Urinary bladder (tissue), 4 donors: ENCODE measurements around the gene SULT1C2. TPM values are rescaled to one million over a fixed set of nuclear protein-coding genes. Genes with fewer than 3 reads are reported as not detected.
A peak's percentile ranks its signal among the peaks of the same experiment; 100 is the strongest.

Experiments used
- DNase-seq: peaks from one replicate; pipeline ENCODE4 v3.0.0-alpha.2; 2015; ENCODE audit errors: extremely low spot score
- H3K27ac ChIP-seq: one replicate; pipeline ENCODE4 v1.5.1; 2013; ENCODE audit warnings: low read depth, mild to moderate bottlenecking, moderate library complexity
- H3K36me3 ChIP-seq: one replicate; pipeline ENCODE4 v1.6.1; 2013; ENCODE audit warnings: mild to moderate bottlenecking, moderate library complexity; ENCODE audit not compliant: insufficient read depth
- H3K4me1 ChIP-seq: one replicate; pipeline ENCODE4 v1.6.1; 2013; ENCODE audit warnings: mild to moderate bottlenecking, moderate library complexity; ENCODE audit not compliant: insufficient read depth
- H3K4me3 ChIP-seq: one replicate; pipeline ENCODE4 v1.5.1; 2013; ENCODE audit warnings: low read depth, low read length
- WGBS: extraction: QIAGEN DNeasy Blood & Tissue Kit; methylation state at CpG from one replicate; pipeline ENCODE4 v1.1.7; 2013; 5-methylcytosine and 5-hydroxymethylcytosine counted together
- polyA plus RNA-seq: library from polyadenylated mRNA; stranded (reverse); fragments of 200-250 nt; gene quantifications from one replicate; pipeline ENCODE4 v1.2.3, GENCODE V29; 2013
- total RNA-seq: library from RNA; depleted of rRNA; stranded (reverse); fragments of >200 nt; gene quantifications from one replicate; pipeline ENCODE4 v1.2.3, GENCODE V29; 2014
- donor health status: healthy with polysubstance abuse.
- donor health status: healthy.

SULT1C2 gene
- total RNA-seq (3.3 TPM), polyA plus RNA-seq (0.15 TPM)

GRCh38 chr2:108288534-108289106 is at the start of gene SULT1C2:
SULT1C2 (plus strand) TSS chr2:108288895; CDS start chr2:108293668, 4,773 bp downstream.
- Histone ChIP-seq H3K36me3 (no peaks in the 10 kb centered on the region), H3K4me3 (no peak within 1 kb of the TSS), H3K4me1 (no peaks in the 10 kb centered on the region), H3K27ac (no peak within 1 kb of the TSS)
- no peak for DNase-seq
- WGBS = 39% methylated on average over 7 of the region's 7 CpGs

GRCh38 chr2:108239786-108240185 is 48.9 kb upstream of the SULT1C2 start, which contains the start of gene SULT1C3:
SULT1C3 (plus strand) TSS chr2:108239968; CDS start chr2:108247195, 7,227 bp downstream.
- no peak within 1 kb of the TSS for H3K27ac ChIP-seq
- no peak within 1 kb of the TSS for H3K4me3 ChIP-seq
- peaks cover 1% of the 10 kb centered on the region for H3K4me1 ChIP-seq
- H3K36me3 ChIP-seq = no peaks in the 10 kb centered on the region
- WGBS = 82% methylated on average over 2 of the region's 2 CpGs
- DNase-seq = no peak

- H3K4me1 ChIP-seq = peaks cover 1% of the 10 kb centered on the region
- no peaks in the 10 kb centered on the region for H3K36me3 ChIP-seq
- no peak overlapping the region for H3K4me3 ChIP-seq
- no peak for DNase-seq
- WGBS = 95% methylated on average over 5 of the region's 5 CpGs
- H3K27ac ChIP-seq = no peak overlapping the region
Observed at GRCh38 chr2:108240966-108241365, 47.7 kb upstream of the SULT1C2 start.

- H3K4me1 ChIP-seq = peaks cover 1% of the 10 kb centered on the region
- no peak overlapping the region for H3K27ac ChIP-seq
- H3K4me3 ChIP-seq = no peak overlapping the region
- DNase-seq = no peak
- H3K36me3 ChIP-seq = no peaks in the 10 kb centered on the region
- WGBS = 75% methylated on average over 1 of the region's 1 CpG
Observed at GRCh38 chr2:108243566-108243965, 45.1 kb upstream of the SULT1C2 start.

- no peaks in the 10 kb centered on the region for H3K36me3 ChIP-seq
- no peak for DNase-seq
- H3K27ac ChIP-seq = no peak overlapping the region
- H3K4me3 ChIP-seq = no peak overlapping the region
- 86% methylated on average over 2 of the region's 2 CpGs for WGBS
- H3K4me1 ChIP-seq = peaks cover 1% of the 10 kb centered on the region
Observed at GRCh38 chr2:108244667-108245414, 43.9 kb upstream of the SULT1C2 start.

GRCh38 chr2:108253106-108253505 is 35.6 kb upstream of the SULT1C2 start:
- WGBS = 6% methylated on average over 1 of the region's 1 CpG
- no peak for DNase-seq
- no peaks in the 10 kb centered on the region for H3K36me3 ChIP-seq
- no peaks in the 10 kb centered on the region for H3K4me1 ChIP-seq
- no peak overlapping the region for H3K4me3 ChIP-seq
- no peak overlapping the region for H3K27ac ChIP-seq

GRCh38 chr2:108257757-108258331 is 30.9 kb upstream of the SULT1C2 start:
- Histone ChIP-seq H3K27ac (no peak overlapping the region), H3K4me1 (no peaks in the 10 kb centered on the region), H3K36me3 (no peaks in the 10 kb centered on the region), H3K4me3 (no peak overlapping the region)
- 64% methylated on average over 3 of the region's 3 CpGs for WGBS
- no peak for DNase-seq

- 80% methylated on average over 1 of the region's 1 CpG for WGBS
- no peak overlapping the region for H3K27ac ChIP-seq
Observed at GRCh38 chr2:108260773-108261172, 27.9 kb upstream of the SULT1C2 start.

GRCh38 chr2:108262036-108262435 is 26.7 kb upstream of the SULT1C2 start:
- DNase-seq = no peak
- Histone ChIP-seq H3K27ac (no peak overlapping the region), H3K36me3 (no peaks in the 10 kb centered on the region), H3K4me3 (no peak overlapping the region), H3K4me1 (no peaks in the 10 kb centered on the region)
- WGBS = 90% methylated on average over 1 of the region's 1 CpG

More at GRCh38 chr2:108260773-108261172, 27.9 kb upstream of the SULT1C2 start:
- no peaks in the 10 kb centered on the region for H3K4me1 ChIP-seq
- no peak overlapping the region for H3K4me3 ChIP-seq
- H3K36me3 ChIP-seq = no peaks in the 10 kb centered on the region
- DNase-seq = no peak

- Histone ChIP-seq H3K36me3 (no peaks in the 10 kb centered on the region), H3K4me1 (no peaks in the 10 kb centered on the region), H3K4me3 (no peak overlapping the region), H3K27ac (no peak overlapping the region)
- DNase-seq = no peak
Observed at GRCh38 chr2:108263401-108263800, 25.3 kb upstream of the SULT1C2 start.

- Histone ChIP-seq H3K36me3 (no peaks in the 10 kb centered on the region), H3K4me3 (no peak overlapping the region), H3K4me1 (no peaks in the 10 kb centered on the region), H3K27ac (no peak overlapping the region)
- WGBS = 75% methylated on average over 3 of the region's 3 CpGs
- DNase-seq = no peak
Observed at GRCh38 chr2:108266218-108266617, 22.5 kb upstream of the SULT1C2 start.

- WGBS = 49% methylated on average over 5 of the region's 5 CpGs
- Histone ChIP-seq H3K36me3 (no peaks in the 10 kb centered on the region), H3K27ac (peak overlapping the region; percentile 75), H3K4me3 (no peak overlapping the region), H3K4me1 (no peaks in the 10 kb centered on the region)
- DNase-seq = no peak
Observed at GRCh38 chr2:108267101-108267500, 21.6 kb upstream of the SULT1C2 start.

- Histone ChIP-seq H3K4me3 (no peak overlapping the region), H3K27ac (peak overlapping the region; percentile 75), H3K4me1 (no peaks in the 10 kb centered on the region), H3K36me3 (no peaks in the 10 kb centered on the region)
- WGBS = 31% methylated on average over 4 of the region's 4 CpGs
- no peak for DNase-seq
Observed at GRCh38 chr2:108268001-108268400, 20.7 kb upstream of the SULT1C2 start.

- Histone ChIP-seq H3K36me3 (no peaks in the 10 kb centered on the region), H3K4me1 (no peaks in the 10 kb centered on the region), H3K4me3 (no peak overlapping the region), H3K27ac (no peak overlapping the region)
- DNase-seq = no peak
- WGBS = 81% methylated on average over 3 of the region's 3 CpGs
Observed at GRCh38 chr2:108270346-108270745, 18.3 kb upstream of the SULT1C2 start.
